Esophagus muscularis mucosa (tissue), 4 donors: ENCODE measurements around the gene POLK.

Experiments
- EP300 ChIP-seq: sonication (generic); formaldehyde crosslinking; IDR thresholded peaks from one replicate; pipeline ENCODE4 v1.6.1; 2017; ENCODE audit warnings: antibody characterized with exemption
- POLR2A ChIP-seq: fragments of 450-650 bp; IDR thresholded peaks from one replicate; pipeline ENCODE4 v1.6.1; 2017; ENCODE audit warnings: antibody characterized with exemption, moderate library complexity, mild to moderate bottlenecking, low read depth
- TF ChIP-seq, protein P1 (sequence below), 3 experiments: fragments of 200-600 bp in 2 of 3; fragments of 450-650 bp in 1 of 3; sonication (generic) in 2 of 3; IDR thresholded peaks; one replicate each; pipeline ENCODE4 v1.5.1; 2017 to 2019; ENCODE audit warnings: antibody characterized with exemption in 3 of 3, mild to moderate bottlenecking in 2 of 3, moderate library complexity in 1 of 3

DNA sequence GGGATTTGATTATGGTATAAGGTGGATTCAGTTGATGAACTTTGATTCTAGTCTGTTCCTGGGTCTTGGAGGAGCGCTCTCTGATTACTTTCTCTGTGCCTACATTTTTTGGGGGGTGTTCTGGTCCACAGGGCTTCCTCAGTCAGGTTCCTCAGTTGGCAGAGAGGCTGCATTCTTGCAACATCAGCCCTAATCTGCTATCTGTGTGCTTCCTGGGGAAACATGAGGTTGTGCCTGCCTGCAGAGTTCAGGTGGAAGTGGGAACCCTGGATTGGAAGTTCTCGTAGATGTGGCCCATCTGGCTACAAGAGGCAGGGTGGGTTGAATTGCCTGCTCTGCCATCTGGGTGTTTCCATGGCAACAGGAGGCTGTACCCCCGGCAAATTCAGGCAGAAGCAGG, 24.5 kb downstream of the POLK start:
- TF ChIP-seq EP300 (no peak), POLR2A (no peak)
- TF ChIP-seq, protein P1, sequence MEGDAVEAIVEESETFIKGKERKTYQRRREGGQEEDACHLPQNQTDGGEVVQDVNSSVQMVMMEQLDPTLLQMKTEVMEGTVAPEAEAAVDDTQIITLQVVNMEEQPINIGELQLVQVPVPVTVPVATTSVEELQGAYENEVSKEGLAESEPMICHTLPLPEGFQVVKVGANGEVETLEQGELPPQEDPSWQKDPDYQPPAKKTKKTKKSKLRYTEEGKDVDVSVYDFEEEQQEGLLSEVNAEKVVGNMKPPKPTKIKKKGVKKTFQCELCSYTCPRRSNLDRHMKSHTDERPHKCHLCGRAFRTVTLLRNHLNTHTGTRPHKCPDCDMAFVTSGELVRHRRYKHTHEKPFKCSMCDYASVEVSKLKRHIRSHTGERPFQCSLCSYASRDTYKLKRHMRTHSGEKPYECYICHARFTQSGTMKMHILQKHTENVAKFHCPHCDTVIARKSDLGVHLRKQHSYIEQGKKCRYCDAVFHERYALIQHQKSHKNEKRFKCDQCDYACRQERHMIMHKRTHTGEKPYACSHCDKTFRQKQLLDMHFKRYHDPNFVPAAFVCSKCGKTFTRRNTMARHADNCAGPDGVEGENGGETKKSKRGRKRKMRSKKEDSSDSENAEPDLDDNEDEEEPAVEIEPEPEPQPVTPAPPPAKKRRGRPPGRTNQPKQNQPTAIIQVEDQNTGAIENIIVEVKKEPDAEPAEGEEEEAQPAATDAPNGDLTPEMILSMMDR (IDR thresholded peaks at IDR 0.05): no peak
